ENCODE results near the gene BRD4. TPM values are rescaled to one million over a fixed set of nuclear protein-coding genes. Genes with fewer than 3 reads are reported as not detected.

The BRD4 gene
- total RNA-seq, 1 experiment from 2014 or later: 144 TPM

GRCh38 chr19:15237759-15238638 is 94.3 kb downstream of the BRD4 start:
- Histone ChIP-seq H3T11ph (ENCODE audit: low read length) (no peak overlapping the region), H2BK5ac (ENCODE audit: insufficient read length, low read length) (no peak overlapping the region), H4K91ac (ENCODE audit: insufficient read length, low read depth, low read length) (no peak overlapping the region), H3K56ac (ENCODE audit: insufficient read length, low read depth, low read length) (no peak overlapping the region), H3K18ac (ENCODE audit: insufficient read length, low read depth, low read length) (no peak overlapping the region), H2AFZ (ENCODE audit: low read length) (no peak overlapping the region), H3K27me3 (ENCODE audit: insufficient read depth, low read length) (no peaks in the 10 kb centered on the region; the same call in 1 of the 2 replicates), H2AK5ac (ENCODE audit: insufficient read length, low read length) (no peak overlapping the region), H3K14ac (ENCODE audit: insufficient read depth, low read length) (no peak overlapping the region), H3K9ac (ENCODE audit: extremely low read depth, insufficient read length, low read length) (no peak overlapping the region), H3K23ac (ENCODE audit: insufficient read length, low read depth, low read length) (no peak overlapping the region), H2BK20ac (ENCODE audit: low read depth, low read length, poor library complexity, severe bottlenecking) (no peak overlapping the region), H4K8ac (replicated peaks; ENCODE audit: insufficient read length, low read depth, low read length) (no peak overlapping the region), H3K27ac (ENCODE audit: insufficient read length, low read depth, low read length) (no peak overlapping the region), H2BK120ac (ENCODE audit: low read depth, low read length, poor library complexity, severe bottlenecking) (no peak overlapping the region), H2BK15ac (ENCODE audit: low read depth, low read length) (no peak overlapping the region), H3K4ac (ENCODE audit: low read depth, low read length) (no peak overlapping the region), H3K4me1 (ENCODE audit: insufficient read depth, low read length) (no peaks in the 10 kb centered on the region), H3K9me3 (ENCODE audit: control insufficient read depth, low read depth, low read length) (no peaks in the 10 kb centered on the region), H3K23me2 (ENCODE audit: insufficient read length, low read depth, low read length, poor library complexity, severe bottlenecking) (no peaks in the 10 kb centered on the region), H4K20me1 (ENCODE audit: control insufficient read depth, insufficient read depth, insufficient read length) (no peaks in the 10 kb centered on the region), H4K5ac (ENCODE audit: insufficient read length, low read depth, low read length) (no peak overlapping the region), H3K79me2 (ENCODE audit: insufficient read depth, low read length) (no peaks in the 10 kb centered on the region), H3K4me2 (ENCODE audit: insufficient read depth, insufficient read length, low read length) (no peak overlapping the region), H3K79me1 (ENCODE audit: insufficient read depth, low read depth, low read length, poor library complexity, severe bottlenecking) (no peaks in the 10 kb centered on the region), H2BK12ac (ENCODE audit: insufficient read length, low read depth, low read length) (no peak overlapping the region)
- no peaks in the 10 kb centered on the region for H3K9me3 Mint-ChIP-seq
- DNase-seq: no peak
- TF ChIP-seq, protein P1, sequence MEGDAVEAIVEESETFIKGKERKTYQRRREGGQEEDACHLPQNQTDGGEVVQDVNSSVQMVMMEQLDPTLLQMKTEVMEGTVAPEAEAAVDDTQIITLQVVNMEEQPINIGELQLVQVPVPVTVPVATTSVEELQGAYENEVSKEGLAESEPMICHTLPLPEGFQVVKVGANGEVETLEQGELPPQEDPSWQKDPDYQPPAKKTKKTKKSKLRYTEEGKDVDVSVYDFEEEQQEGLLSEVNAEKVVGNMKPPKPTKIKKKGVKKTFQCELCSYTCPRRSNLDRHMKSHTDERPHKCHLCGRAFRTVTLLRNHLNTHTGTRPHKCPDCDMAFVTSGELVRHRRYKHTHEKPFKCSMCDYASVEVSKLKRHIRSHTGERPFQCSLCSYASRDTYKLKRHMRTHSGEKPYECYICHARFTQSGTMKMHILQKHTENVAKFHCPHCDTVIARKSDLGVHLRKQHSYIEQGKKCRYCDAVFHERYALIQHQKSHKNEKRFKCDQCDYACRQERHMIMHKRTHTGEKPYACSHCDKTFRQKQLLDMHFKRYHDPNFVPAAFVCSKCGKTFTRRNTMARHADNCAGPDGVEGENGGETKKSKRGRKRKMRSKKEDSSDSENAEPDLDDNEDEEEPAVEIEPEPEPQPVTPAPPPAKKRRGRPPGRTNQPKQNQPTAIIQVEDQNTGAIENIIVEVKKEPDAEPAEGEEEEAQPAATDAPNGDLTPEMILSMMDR (conservative IDR thresholded peaks at IDR 0.05): no peak
- no peaks in the 10 kb centered on the region for H3K27me3 Mint-ChIP-seq (ENCODE audit: low read depth)
- WGBS (ENCODE audit: extremely low coverage, insufficient read length, low lambda C conversion rate): no CpG with 5 or more reads among the region's 42 CpGs
- no peaks in the 10 kb centered on the region for H3K4me1 Mint-ChIP-seq
- H3K36me3 Mint-ChIP-seq (ENCODE audit: insufficient read depth in 1 of 3, low read depth in 3 of 3): peaks cover 28 to 68% (median 55%) of the 10 kb centered on the region in 3 experiments; a peak in 6 of 7 replicates
- H3K4me3 Mint-ChIP-seq: no peak overlapping the region
- no peak overlapping the region for H3K27ac Mint-ChIP-seq
